HG03342 (cell line): ENCODE data around the gene REPS2.

ENCODE experiments used
- ATAC-seq: cut with Tn5 transposase; IDR thresholded peaks from one replicate; pipeline ENCODE4 v1.9.1; 2021; ENCODE audit warnings: mild to moderate bottlenecking, moderate library complexity; ENCODE audit not compliant: unreplicated experiment

REPS2 gene

DNA sequence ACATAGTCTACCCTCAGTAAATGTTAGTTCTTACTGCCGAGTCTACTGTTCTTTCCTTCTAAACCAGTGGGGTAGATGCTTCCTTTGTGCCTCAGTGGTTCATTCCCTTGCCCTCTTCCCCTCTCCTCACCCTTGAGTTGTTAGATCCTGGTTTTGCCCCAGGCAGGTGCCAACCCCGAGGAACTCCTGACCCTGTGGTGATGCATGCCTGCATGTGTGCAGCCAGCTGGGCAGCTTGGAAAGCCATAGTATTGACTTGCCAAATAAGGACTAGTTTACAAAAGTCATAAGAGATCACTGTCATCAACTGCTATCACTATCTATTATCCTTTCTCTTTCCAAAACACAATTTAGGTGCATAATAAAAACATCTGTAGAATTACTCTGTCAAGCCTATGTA, 50.9 kb downstream of the REPS2 start:
- no peak for ATAC-seq

GRCh38 chrX:16999275-16999674, 52.8 kb downstream of the REPS2 start:
- no peak for ATAC-seq

DNA sequence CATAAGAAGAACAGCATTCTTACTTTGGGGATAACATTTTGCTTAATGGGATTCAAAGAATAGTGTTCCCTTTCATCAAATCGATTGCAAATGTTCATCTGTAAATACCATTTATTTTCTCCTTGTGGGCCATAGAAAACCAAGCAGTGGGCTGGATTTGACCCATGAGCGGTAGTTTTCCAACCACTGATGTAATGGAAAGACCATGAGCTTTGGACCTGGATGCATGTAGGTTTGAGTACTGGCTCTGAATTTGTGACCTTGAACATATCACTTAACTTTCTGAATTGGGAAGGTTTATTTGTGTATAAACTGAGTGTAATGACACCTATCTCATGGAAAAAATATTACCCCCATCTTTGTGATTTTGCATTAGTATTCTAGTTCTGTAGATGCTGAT, 54.3 kb downstream of the REPS2 start:
- ATAC-seq, result no peak

DNA sequence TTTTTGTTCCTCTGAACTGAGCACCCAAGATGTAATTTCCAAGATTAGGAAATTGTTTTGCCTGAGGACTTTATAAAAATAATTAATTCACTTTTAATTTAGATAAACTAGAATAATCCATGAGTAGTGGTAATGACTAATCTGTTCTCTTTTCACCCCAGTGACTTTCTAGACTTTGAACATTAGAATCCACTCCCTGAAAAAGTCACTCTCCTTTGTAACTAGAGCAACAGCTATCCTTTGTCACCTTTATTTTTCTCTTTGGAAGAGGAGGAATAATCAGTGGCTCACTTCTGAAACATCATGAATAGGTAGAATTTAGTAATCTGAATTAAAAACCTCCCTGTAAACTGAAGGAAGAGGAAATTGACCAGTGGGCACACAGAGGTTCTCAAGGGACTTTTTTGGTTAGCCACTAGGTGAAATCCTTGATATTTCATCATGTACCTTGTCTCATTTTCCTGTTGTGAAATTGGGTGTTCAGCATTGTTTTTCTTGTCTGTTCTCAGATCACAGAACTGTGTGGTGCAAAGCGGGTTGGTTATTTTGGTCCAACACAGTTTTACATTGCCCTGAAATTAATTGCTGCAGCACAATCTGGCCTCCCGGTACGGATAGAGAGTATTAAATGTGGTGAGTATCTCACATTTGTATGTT, 59.4 kb downstream of the REPS2 start:
- ATAC-seq, result no peak

DNA sequence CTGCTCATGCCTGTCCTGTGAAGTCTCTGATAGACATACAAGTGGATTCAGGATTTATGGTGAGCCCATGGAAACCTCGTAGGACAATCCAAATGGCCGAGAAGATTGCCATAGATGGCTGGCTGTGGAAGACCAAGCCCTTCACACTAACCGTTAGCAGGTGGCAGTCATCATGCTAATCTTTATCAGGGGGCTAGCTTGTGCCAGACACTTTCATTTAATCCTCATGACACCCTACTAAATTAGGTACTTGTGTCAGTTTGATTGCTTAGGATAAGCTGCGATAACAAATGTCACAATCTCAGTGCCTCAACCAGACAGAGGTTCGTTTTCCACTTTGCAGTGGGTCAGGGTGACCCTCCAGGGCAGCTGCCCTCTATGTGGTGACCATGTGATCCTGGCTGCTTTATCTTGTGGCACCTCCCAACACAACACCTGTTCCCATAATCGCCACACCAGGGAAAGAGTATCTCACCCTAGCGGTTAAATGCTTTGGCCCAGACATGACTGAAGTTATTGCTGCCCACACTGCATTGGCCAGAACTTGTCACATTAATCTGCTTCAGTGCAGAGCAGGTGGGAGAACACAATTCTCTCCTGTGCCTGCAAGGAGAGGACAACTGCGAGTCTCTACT, 60.8 kb downstream of the REPS2 start:
- ATAC-seq, result no peak

DNA sequence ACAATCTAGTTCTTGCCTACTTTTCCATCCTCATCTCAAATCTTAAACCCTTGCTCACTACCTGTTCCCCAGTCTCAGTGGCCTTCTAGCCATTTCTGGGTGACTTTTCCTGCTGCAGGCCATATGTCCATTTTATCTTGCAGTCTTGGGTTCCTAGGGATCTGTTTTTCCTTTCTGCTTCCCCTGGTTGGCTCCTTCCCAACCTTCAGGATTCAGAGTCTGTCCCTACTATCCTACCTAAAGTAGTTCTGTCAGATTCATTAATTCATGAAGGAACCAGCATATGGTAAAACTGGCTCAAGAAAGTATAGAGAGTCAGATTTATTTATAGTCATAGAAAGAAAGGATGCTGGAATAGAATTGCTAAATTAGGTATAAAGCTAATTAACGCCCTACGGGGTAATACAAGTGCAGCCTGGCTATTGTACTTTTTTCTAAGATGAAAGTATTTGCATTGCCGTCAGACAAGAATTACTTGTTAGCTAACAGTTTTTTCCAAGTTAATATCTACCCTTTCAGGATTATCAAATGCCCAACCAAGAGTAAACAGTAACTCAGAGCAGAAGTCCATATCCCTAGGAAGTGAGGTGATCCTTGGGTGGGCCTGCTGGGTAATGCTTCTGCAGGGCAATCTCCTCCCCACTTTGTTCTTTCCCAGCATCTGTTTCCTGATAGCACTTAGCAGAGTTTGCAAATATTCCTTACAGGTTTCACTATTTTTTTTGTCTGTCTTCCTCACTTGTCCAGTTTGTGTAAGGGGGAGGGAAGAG, 63.6 kb downstream of the REPS2 start:
- ATAC-seq, result no peak

DNA sequence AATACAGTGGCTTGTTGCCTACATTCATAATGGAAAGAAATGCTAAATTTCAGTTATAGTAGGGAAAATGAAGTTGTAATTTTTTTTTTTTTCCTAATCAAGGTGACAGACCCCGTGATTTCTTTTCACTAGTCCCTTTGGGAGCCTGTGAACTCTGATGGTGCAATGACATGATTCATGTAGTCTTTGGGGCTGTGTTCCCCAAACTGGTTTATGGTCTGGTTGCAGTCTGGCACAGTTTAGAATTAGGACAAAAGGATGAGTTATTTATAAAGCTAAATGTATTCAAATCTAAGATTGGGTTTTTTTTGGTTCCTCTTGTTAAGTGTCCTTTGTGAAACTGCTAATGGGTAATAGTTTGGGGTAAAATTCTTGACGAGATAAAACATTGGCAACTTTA, 66.0 kb downstream of the REPS2 start:
- no peak for ATAC-seq

DNA sequence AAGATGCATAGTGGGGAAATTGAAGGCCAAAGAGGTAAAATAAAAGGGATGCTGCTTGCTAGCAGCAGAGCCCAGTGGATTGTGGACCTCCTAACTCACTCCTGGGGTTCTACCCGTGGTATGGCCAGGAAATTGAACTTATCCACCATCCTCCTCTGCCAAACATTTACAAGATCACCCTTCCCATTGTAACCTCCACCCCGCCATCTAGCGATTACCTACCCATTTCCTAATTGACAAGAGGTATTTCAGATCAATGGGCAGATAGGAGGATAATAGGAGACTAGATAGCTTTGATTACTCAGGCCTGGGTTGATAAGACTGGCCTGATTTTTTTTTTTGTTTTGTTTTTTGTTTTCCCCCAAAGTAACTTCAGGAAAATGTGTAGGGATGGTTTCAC, 67.8 kb downstream of the REPS2 start:
- ATAC-seq, result no peak

DNA sequence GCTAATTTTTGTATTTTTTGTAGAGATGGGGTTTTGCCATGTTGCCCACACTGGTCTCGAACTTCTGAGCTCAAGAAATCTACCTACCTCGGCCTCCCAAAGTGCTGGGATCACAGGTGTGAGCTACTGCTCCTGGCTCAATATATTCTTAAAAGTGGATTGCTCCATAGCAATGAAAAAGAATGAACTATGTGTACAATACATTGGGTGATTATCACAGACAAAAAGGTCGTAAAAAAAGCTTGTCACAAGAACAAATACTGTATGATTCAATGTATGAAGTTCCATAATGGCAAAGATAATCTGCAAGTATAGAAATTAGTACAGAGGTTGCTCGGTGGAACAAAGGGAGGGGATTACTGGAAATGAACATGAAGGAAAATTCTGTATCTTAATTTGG, 70.7 kb downstream of the REPS2 start:
- no peak for ATAC-seq

DNA sequence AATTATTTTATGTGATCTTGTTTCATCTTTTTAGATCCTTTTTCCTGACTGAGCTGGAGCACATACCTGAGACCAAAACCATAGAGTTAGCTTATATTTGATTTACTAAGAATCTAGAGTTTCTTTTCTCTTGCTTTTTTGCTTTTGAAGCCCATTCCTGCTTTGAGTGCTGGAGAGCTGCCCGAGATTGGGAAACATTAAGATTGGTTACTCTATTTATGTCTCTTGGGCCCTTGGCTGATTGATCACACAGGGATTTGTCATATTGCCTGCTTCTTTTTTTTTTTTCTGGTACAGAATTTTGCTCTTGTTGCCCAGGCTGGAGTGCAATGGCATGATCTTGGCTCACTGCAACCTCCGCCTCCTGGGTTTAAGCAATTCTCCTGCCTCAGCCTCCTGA, 73.9 kb downstream of the REPS2 start:
- ATAC-seq, result no peak

- no peak for ATAC-seq
These were observed 74.7 kb downstream of the REPS2 start for GRCh38 chrX:17020851-17021821.

DNA sequence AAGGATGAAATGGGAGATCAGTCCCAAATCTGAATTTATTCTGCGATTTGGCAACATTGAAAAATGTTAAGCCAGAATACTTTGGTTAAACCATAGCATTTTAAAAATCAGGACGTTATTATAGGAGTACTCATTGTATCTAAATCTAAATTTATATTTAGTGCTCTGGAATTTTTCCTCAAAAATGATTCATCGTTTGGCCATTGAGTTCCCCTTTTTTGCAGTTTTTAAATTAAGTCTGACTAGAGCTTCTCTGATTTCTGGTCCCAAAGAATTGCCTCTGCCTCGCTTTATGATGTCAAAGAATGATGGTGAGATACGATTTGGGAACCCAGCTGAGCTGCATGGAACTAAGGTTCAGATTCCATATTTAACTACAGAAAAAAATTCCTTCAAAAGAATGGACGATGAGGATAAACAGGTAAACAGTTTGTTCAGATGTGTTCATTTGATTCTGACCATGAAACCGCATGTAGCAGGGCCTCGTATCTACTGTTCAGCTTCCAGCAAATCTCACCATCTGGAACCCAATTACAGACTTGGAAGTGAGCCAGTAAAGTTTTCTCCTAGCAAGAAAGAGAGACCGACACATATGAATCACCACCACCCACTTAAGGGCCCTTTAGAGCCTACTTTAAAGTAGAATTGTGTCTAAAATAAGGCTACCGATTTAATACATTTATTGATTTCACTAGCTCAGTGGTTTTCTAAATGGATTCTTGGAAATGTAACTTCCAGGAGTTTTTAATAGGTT, 75.6 kb downstream of the REPS2 start:
- no peak for ATAC-seq

- no peak for ATAC-seq
These were observed 77.2 kb downstream of the REPS2 start for GRCh38 chrX:17023661-17024060.

DNA sequence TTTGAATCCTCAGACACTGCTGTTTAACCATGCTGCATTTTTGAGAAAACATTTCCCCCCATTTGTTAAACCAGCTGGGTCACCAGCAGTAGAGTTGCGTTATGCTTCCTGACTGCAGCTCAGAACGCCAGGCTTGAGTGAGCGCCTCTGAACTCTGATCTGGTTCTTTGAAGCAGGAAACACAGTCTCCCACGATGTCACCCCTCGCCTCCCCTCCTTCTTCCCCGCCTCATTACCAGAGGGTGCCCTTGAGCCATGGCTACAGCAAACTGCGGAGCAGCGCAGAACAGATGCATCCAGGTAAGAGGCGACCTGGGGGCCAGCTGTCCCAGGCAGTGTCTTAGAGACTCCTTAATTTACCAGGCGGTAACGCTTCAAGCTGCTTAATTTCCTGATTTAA, 78.4 kb downstream of the REPS2 start:
- no peak for ATAC-seq

- ATAC-seq, result no peak
These were observed 79.3 kb downstream of the REPS2 start for GRCh38 chrX:17025621-17026302.

- ATAC-seq, result no peak
These were observed 81.5 kb downstream of the REPS2 start for GRCh38 chrX:17027931-17028330.

GRCh38 chrX:17028356-17028755, 81.9 kb downstream of the REPS2 start:
- ATAC-seq, result no peak

DNA sequence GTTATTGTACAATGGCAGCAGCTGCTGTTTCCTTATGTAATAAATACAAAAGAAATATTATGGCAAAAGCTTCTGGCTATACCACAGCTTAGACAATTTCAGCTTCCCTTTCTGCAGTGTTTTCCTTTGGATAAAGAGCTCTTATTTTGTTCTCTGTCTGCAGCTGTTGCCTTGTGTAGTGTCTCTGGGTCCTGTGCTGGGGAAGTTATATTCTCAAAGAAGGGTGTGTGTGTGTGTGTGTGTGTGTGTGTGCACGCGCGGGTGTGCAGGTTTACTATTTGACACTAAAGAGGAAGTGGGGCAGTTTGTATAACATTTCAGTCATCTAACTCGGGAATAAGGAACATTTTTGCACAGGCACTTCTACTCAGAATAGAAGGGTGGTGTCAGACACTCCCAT, 83.6 kb downstream of the REPS2 start:
- no peak for ATAC-seq

DNA sequence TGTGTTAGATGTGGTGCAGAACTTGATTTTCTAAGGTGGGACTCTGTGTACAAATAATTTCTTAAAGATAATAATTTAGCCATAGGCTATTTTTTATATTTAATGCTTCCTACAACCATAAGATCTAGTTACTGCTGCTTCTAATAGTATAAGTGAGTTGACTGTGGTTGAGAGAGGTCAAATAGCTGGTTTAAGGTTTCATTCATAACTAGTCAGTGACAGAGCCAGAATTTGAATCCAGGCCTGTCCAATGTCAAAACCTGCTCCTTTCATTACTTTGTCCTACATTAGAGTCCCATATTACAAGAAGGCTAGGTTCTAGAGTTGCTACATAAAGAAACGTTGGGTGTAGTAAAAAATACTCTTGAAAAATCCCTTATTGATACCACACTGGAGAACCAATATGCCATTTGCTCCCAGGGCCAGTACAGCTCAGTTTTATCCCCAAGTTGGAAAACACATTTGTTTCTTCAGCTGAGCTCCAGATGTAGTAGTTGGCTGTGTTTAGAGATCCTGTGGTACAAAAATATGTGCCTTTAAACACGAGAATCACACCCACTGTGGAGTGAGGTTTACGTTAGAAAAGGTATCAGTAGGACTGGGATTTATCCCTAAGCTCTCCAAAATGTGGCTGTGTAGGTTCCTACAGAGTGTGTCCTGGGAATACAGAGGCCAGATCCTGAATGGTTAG, 84.3 kb downstream of the REPS2 start:
- no peak for ATAC-seq
